ENCODE data around the gene SLAMF9.

SLAMF9 gene

GRCh38 chr1:159985473-159985872 is 31.4 kb upstream of the SLAMF9 start:
- H3K27ac ChIP-seq = no peak overlapping the region
- TF ChIP-seq CTCF (IDR thresholded peaks at IDR 0.05) = no peak
- no peak for TF ChIP-seq ZFX (IDR thresholded peaks at IDR 0.05; ENCODE audit: borderline replicate concordance)

- H3K27ac ChIP-seq = no peak overlapping the region
- no peak for TF ChIP-seq CTCF (IDR thresholded peaks at IDR 0.05)
- TF ChIP-seq ZFX (IDR thresholded peaks at IDR 0.05; ENCODE audit: borderline replicate concordance) = no peak
Observed at GRCh38 chr1:159983681-159984080, 29.6 kb upstream of the SLAMF9 start.

GRCh38 chr1:159982280-159982679 is 28.2 kb upstream of the SLAMF9 start:
- TF ChIP-seq CTCF (IDR thresholded peaks at IDR 0.05) = no peak
- TF ChIP-seq ZFX (IDR thresholded peaks at IDR 0.05; ENCODE audit: borderline replicate concordance) = no peak
- H3K27ac ChIP-seq = no peak overlapping the region

GRCh38 chr1:159981351-159982055 is 27.5 kb upstream of the SLAMF9 start:
- no peak overlapping the region for H3K27ac ChIP-seq
- TF ChIP-seq CTCF (IDR thresholded peaks at IDR 0.05) (no peak), ZFX (IDR thresholded peaks at IDR 0.05; ENCODE audit: borderline replicate concordance) (no peak)

GRCh38 chr1:159980786-159981185 is 26.7 kb upstream of the SLAMF9 start:
- no peak overlapping the region for H3K27ac ChIP-seq
- TF ChIP-seq CTCF (IDR thresholded peaks at IDR 0.05) (no peak), ZFX (IDR thresholded peaks at IDR 0.05; ENCODE audit: borderline replicate concordance) (no peak)

GRCh38 chr1:159980076-159980475 is 26.0 kb upstream of the SLAMF9 start:
- TF ChIP-seq ZFX (IDR thresholded peaks at IDR 0.05; ENCODE audit: borderline replicate concordance) = no peak
- TF ChIP-seq CTCF (IDR thresholded peaks at IDR 0.05) = no peak
- no peak overlapping the region for H3K27ac ChIP-seq

GRCh38 chr1:159979257-159979656 is 25.2 kb upstream of the SLAMF9 start:
- TF ChIP-seq ZFX (IDR thresholded peaks at IDR 0.05; ENCODE audit: borderline replicate concordance) (no peak), CTCF (IDR thresholded peaks at IDR 0.05) (no peak)
- no peak overlapping the region for H3K27ac ChIP-seq

All from 22Rv1 (cell line).